Upper lobe of left lung (tissue), 6 donors: ENCODE data around the gene MSI2. TPM values are rescaled to one million over a fixed set of nuclear protein-coding genes. Genes with fewer than 3 reads are reported as not detected.

Experiments used
- ATAC-seq, 2 donors: fragments of 200-7000 bp; cut with Tn5 transposase; one replicate each; pipeline ENCODE4 v1.9.1; 2022; ENCODE audit warnings: mild to moderate bottlenecking in 2 of 2, moderate library complexity in 2 of 2; ENCODE audit not compliant: low FRiP score in 2 of 2
- DNase-seq, 2 donors: peaks; one replicate each; pipeline ENCODE4 v3.0.0-alpha.2; 2019 to 2020
- H3K27ac ChIP-seq, 4 donors: fragments of 200-600 bp; sonication (generic); one replicate each; pipeline ENCODE4 v1.5.1; 2016 to 2019
- H3K27me3 ChIP-seq, 4 donors: fragments of 200-600 bp; sonication (generic); one replicate each; pipeline ENCODE4 v1.5.1; 2017 to 2019
- H3K36me3 ChIP-seq, 4 donors: fragments of 200-600 bp; sonication (generic); one replicate each; pipeline ENCODE4 v1.5.1; 2016 to 2019
- H3K4me1 ChIP-seq, 4 donors: fragments of 200-600 bp; sonication (generic); one replicate each; pipeline ENCODE4 v1.5.1; 2018 to 2019
- H3K4me3 ChIP-seq, 4 donors: fragments of 200-600 bp; sonication (generic); one replicate each; pipeline ENCODE4 v1.5.1; 2017 to 2019; ENCODE audit warnings: mild to moderate bottlenecking in 2 of 4, moderate library complexity in 1 of 4
- H3K9me3 ChIP-seq, 4 donors: fragments of 200-600 bp; sonication (generic); one replicate each; pipeline ENCODE4 v1.5.1; 2018 to 2019
- EP300 ChIP-seq, 4 donors: sonication (generic); formaldehyde crosslinking; IDR thresholded peaks; one replicate each; pipeline ENCODE4 v1.5.1; 2017; ENCODE audit warnings: antibody characterized with exemption in 4 of 4, control low read depth in 2 of 4
- POLR2A ChIP-seq, 4 donors: fragments of 450-650 bp; IDR thresholded peaks; one replicate each; pipeline ENCODE4 v1.5.1; 2016 to 2017; ENCODE audit warnings: antibody characterized with exemption in 4 of 4, mild to moderate bottlenecking in 2 of 4
- POLR2AphosphoS5 ChIP-seq, 2 donors: sonication (generic); formaldehyde crosslinking; IDR thresholded peaks; one replicate each; pipeline ENCODE4 v1.5.1; 2017; ENCODE audit warnings: antibody characterized with exemption in 2 of 2
- WGBS, 2 donors: methylation state at CpG; one replicate each; pipeline ENCODE4 v1.1.5; 2017 to 2018; 5-methylcytosine and 5-hydroxymethylcytosine counted together
- total RNA-seq, 6 donors: library from RNA; depleted of rRNA in 4 of 6; stranded (reverse); fragments of >200 nt in 4 of 6; gene quantifications; one replicate each; pipeline versions ENCODE4 v1.1.0 to v1.2.1, GENCODE V29; 2016 to 2021
- TF ChIP-seq, protein P1 (sequence below), 6 experiments: fragments of 450-650 bp in 4 of 6; fragments of 200-600 bp in 2 of 6; sonication (generic) in 2 of 6; IDR thresholded peaks; one replicate each; pipeline ENCODE4 v1.5.1; 2016 to 2019; ENCODE audit warnings: antibody characterized with exemption in 6 of 6
- donor health status: DM: no; HTN: no; CAD: no; lungs with moderate emphysema.
- donor health status: DM: no; HTN: yes; CAD: no; lungs with severe emphysema.

Gene MSI2
- total RNA-seq, 6 donors from 2014 or later: 20.1 to 44.0 (median 32.2) TPM

DNA sequence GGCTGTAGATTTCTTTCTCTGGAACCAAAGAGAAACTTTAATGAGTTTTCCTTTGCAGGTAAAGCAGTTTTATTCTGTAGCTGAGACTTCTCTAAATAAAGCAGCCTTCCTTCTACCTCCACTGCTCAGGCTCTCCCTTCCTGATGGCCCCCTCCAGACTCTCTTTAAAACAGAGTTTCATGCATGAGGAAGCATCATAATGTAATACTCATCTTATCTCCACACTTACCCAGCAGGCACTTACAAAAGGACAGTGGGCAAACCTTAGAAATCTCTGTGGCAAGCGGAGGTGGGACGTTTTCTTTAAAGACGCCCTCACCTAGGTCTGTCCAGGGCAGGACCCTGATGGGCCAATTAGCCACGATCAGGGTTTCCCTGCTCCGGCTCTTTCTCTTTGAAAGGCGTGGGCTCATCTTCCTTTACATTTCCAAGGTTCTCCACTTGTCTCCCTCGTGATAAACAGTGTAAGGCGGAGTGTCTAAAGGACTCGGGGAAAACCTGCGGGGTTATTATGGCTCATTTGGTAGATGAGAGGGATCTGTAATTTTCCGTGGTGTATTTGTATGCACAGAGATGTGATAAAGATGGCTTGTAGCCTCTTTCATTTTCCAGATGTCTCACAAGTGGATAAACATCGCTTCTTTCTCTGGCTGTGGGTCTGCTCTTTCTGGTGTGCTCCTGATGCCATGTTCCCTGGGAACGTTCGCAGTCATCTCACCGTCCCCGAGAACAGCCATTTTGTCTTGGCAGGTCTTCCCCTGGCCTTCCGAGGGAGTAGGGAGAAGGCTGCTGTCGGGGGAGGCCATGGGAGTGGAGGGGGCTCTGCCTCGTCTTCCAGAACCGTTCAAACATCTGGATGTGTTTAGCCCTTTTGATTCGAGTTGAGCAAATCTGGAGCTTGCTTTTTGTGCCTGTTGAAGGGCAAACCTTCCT, 249.8 kb downstream of the MSI2 start:
- Histone ChIP-seq H3K27me3 (no peaks in the 10 kb centered on the region), H3K36me3 (no peaks in the 10 kb centered on the region), H3K27ac (no peak overlapping the region), H3K4me1 (no peaks in the 10 kb centered on the region), H3K4me3 (no peak overlapping the region), H3K9me3 (no peaks in the 10 kb centered on the region)
- no peak for DNase-seq
- WGBS, 2 donors: 83 to 90% methylated on average over 18 to 21 of the region's 21 CpGs
- ATAC-seq: no peak
- TF ChIP-seq POLR2AphosphoS5 (IDR thresholded peaks at IDR 0.05) (no peak), EP300 (IDR thresholded peaks at IDR 0.05) (no peak), POLR2A (IDR thresholded peaks at IDR 0.05) (no peak)
- TF ChIP-seq, protein P1, sequence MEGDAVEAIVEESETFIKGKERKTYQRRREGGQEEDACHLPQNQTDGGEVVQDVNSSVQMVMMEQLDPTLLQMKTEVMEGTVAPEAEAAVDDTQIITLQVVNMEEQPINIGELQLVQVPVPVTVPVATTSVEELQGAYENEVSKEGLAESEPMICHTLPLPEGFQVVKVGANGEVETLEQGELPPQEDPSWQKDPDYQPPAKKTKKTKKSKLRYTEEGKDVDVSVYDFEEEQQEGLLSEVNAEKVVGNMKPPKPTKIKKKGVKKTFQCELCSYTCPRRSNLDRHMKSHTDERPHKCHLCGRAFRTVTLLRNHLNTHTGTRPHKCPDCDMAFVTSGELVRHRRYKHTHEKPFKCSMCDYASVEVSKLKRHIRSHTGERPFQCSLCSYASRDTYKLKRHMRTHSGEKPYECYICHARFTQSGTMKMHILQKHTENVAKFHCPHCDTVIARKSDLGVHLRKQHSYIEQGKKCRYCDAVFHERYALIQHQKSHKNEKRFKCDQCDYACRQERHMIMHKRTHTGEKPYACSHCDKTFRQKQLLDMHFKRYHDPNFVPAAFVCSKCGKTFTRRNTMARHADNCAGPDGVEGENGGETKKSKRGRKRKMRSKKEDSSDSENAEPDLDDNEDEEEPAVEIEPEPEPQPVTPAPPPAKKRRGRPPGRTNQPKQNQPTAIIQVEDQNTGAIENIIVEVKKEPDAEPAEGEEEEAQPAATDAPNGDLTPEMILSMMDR (IDR thresholded peaks at IDR 0.05): no peak

- no peak overlapping the region for H3K4me3 ChIP-seq
- H3K27me3 ChIP-seq: no peaks in the 10 kb centered on the region
- DNase-seq: no peak
- ATAC-seq: no peak
- no peaks in the 10 kb centered on the region for H3K9me3 ChIP-seq
- H3K4me1 ChIP-seq: no peaks in the 10 kb centered on the region
- TF ChIP-seq POLR2A (IDR thresholded peaks at IDR 0.05): no peak
- TF ChIP-seq, protein P1 (IDR thresholded peaks at IDR 0.05): no peak
- TF ChIP-seq POLR2AphosphoS5 (IDR thresholded peaks at IDR 0.05): no peak
- no peak for TF ChIP-seq EP300 (IDR thresholded peaks at IDR 0.05)
- 47 to 86% methylated on average over 1 of the region's 1 CpG for WGBS, 2 donors
- no peak overlapping the region for H3K27ac ChIP-seq
- no peaks in the 10 kb centered on the region for H3K36me3 ChIP-seq
These were observed 250.4 kb downstream of the MSI2 start for GRCh38 chr17:57506774-57507127.

- ATAC-seq (no peak), DNase-seq (no peak)
- TF ChIP-seq POLR2AphosphoS5 (IDR thresholded peaks at IDR 0.05) (no peak), POLR2A (IDR thresholded peaks at IDR 0.05) (no peak), EP300 (IDR thresholded peaks at IDR 0.05) (no peak)
- TF ChIP-seq, protein P1 (IDR thresholded peaks at IDR 0.05): no peak
- H3K27me3 ChIP-seq: no peaks in the 10 kb centered on the region
- H3K27ac ChIP-seq: no peak overlapping the region
- H3K9me3 ChIP-seq: no peaks in the 10 kb centered on the region
- WGBS, 2 donors: 78 to 84% methylated on average over 8 of the region's 8 CpGs
- H3K4me3 ChIP-seq: no peak overlapping the region
- no peaks in the 10 kb centered on the region for H3K4me1 ChIP-seq
- no peaks in the 10 kb centered on the region for H3K36me3 ChIP-seq
These were observed 251.5 kb downstream of the MSI2 start for GRCh38 chr17:57507828-57508227.

- ATAC-seq (no peak), DNase-seq (no peak)
- no peaks in the 10 kb centered on the region for H3K27me3 ChIP-seq
These were observed 252.3 kb downstream of the MSI2 start for GRCh38 chr17:57508671-57509070.

More at GRCh38 chr17:57508671-57509070, 252.3 kb downstream of the MSI2 start:
- WGBS, 2 donors: 90 to 93% methylated on average over 10 of the region's 10 CpGs
- no peaks in the 10 kb centered on the region for H3K9me3 ChIP-seq
- no peak overlapping the region for H3K27ac ChIP-seq
- H3K36me3 ChIP-seq: no peaks in the 10 kb centered on the region
- no peak overlapping the region for H3K4me3 ChIP-seq
- no peaks in the 10 kb centered on the region for H3K4me1 ChIP-seq
- TF ChIP-seq, protein P1 (IDR thresholded peaks at IDR 0.05): no peak
- TF ChIP-seq EP300 (IDR thresholded peaks at IDR 0.05) (no peak), POLR2AphosphoS5 (IDR thresholded peaks at IDR 0.05) (no peak), POLR2A (IDR thresholded peaks at IDR 0.05) (no peak)
